ENCODE data around the gene CCDC187.

CCDC187 gene

GRCh38 chr9:136311051-136312008 is 7.4 kb upstream of the CCDC187 start:
- no peak for DNase-seq (ENCODE audit: low read depth)

GRCh38 chr9:136310273-136311030 is 6.6 kb upstream of the CCDC187 start:
- no peak for DNase-seq (ENCODE audit: low read depth)

- DNase-seq (ENCODE audit: low read depth) = no peak
Measured at GRCh38 chr9:136309806-136310220, 5.9 kb upstream of the CCDC187 start.

- no peak for DNase-seq (ENCODE audit: low read depth)
Measured at GRCh38 chr9:136309101-136309801, 5.4 kb upstream of the CCDC187 start.

- DNase-seq (ENCODE audit: low read depth) = no peak
Measured at GRCh38 chr9:136308702-136309053, 4.8 kb upstream of the CCDC187 start.

DNA sequence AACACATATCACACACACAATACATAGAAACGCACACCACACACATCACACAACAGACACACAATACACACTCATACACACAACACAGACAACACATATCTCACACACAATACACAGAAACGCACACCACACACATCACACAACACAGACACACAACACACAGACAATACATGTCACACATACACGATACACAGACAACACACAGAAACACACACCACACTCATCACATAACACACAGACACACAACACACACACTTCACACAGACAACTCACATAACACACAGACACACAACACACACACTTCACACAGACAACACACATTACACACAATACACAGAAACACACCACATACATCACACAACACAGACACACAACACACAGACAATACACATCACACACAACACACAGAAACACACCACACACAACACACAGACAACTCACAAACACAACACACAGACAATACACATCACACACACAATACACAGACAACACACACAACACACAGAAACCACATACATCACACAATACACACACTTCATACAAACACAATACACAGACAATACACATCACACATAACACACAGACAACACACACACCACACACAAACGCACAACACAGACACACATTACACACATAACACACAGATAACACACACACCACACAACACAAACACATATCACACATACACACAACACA is 4.3 kb upstream of the CCDC187 start:
- no peak for DNase-seq (ENCODE audit: low read depth)

DNA sequence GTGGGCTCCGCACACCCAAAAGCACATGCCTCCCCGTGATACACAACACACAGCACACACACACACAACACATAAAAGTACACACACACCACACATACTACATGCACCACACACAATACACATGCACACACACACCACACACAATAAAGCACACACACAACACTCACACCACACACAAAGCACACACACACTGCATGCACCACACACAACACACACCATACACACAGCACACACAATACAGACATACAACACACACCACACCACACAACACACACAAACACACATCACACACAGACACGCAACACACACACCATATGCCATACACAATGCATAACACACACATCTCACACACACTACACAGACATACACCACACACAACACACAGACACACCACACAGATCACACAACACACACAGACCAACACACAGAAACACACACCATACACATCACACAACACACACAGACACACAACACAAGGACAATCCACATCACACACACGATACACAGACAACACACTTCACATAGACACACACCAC is 3.4 kb upstream of the CCDC187 start:
- no peak for DNase-seq (ENCODE audit: low read depth)

- no peak for DNase-seq (ENCODE audit: low read depth)
Measured at GRCh38 chr9:136306211-136307208, 2.6 kb upstream of the CCDC187 start.

- no peak for DNase-seq (ENCODE audit: low read depth)
Measured at GRCh38 chr9:136305804-136306203, 1.9 kb upstream of the CCDC187 start.

DNA sequence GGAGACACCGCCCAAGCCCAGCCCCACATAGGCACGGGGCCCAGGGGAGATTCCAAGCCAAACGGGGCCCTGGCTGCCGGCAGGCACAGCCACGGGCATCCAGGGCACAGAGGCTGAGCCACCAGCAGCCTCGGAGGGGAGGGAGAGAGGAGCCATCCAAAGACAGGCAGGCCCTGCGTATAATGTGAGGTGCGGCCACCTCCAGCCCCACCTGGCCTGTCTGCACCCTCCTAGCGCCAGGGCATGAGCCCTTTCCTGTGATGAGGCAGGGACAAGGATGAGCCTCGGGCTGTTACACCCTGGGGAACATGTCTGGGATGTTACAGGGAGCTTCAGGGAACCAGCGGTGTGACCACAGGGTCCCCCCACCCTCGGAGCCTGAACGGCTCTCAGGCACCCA is 1.1 kb upstream of the CCDC187 start:
- DNase-seq (ENCODE audit: low read depth) = no peak

DNA sequence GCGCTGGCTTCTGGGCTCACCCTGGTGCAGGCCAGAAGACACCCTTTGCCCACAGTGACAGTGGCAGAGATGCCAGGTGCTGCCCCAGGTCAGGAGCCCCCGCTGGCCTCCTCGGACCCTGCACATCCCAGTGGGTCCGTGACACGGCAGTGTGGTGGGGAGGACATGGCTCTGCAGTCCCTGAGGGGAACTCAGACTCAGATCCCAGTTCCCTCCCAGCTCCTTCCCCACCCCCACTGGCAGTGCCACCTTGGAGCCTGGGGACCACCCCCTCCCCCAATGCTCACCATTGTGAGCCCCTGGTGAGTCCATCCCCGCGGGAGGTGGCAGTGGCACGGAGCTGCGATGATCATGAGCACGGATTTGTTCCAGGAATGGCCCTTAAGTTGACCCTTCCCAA is 562 bp upstream of the CCDC187 start:
- no peak for DNase-seq (ENCODE audit: low read depth)

DNA sequence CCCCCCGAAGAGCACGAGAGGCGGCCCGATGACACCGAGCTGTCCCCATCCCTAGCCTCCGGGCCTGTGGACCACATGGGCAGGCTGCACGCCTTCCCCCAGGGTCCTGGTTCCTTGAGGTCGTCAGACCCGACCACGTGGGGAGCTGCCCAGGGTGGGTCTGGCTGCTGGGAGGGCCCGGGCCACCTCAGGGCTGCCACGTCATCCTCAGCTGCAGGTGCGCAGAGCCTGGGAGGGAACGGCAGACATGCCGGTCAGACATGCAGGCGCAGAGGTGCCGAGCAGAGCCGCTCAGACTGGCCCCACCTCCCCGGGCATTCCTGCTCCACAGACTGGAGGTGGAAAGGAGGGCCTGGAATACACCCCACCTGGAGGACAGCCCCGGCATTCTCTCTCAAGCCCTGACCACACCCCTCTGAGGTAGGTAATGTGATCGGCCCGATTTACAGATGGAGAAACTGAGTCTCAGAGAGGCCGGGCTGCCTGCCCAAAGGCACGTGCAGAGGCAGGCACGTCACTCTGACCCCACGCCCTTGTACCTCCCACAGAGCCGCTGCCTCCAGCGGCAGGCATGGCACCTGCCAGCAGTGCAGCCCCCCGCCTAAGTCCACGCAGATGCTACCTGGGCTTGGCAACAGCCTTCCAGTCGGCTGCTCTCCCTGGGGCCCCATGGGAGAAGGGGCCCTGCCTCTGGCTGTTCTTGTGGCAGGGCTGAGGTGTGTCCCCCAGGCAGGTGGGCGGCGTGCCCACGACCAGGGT is 649 bp downstream of the CCDC187 start:
- no peak for DNase-seq (ENCODE audit: low read depth)

DNA sequence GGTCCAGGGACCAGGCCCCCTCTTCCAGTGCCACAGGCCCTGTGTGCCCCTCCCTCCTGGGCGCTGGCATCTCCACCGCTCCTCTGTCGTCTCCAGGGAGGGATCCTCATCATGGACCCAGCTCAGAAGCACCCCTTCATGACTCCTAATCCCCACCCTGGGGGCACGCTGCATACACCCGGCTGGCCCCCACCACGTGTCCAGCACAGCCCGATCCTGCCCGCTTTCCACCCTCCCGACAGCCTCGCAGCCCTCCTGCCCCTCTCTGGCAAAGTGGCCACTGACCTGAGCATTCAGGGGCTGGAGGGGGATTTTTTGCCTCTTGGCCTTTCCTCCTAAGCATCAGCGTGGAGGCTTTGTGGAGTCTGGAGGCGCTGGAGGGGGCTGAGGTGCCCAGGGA is 1.4 kb downstream of the CCDC187 start:
- no peak for DNase-seq (ENCODE audit: low read depth)

GRCh38 chr9:136300866-136301265 is 3.0 kb downstream of the CCDC187 start:
- DNase-seq (ENCODE audit: low read depth) = no peak

DNA sequence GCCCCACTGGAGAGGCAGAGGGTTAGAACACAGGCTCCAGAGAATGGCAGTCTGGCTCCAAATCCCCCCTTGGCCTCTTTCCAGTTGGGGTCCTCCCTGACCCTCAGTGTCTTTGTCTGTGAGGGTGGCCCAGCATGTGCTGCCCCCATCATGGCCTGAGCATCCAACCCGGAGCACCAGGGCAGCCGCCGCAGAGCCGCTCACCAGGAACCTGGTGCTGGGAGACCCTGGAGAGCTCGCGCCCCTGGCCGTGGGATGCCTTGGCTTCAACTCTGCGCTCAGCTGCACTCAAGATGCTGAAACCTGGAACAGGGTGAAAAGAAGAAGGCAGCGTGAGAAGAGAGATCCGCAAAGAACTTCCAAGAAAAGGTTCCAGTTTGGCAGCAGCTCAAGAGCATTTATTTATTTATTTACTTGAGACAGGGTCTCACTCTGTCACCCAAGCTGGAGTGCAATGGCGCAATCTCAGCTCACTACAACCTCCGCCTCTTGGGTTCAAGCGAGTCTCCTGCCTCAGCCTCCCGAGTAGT is 3.8 kb downstream of the CCDC187 start:
- DNase-seq (ENCODE audit: low read depth) = no peak

- no peak for DNase-seq (ENCODE audit: low read depth)
Measured at GRCh38 chr9:136299541-136299940, 4.4 kb downstream of the CCDC187 start.

- no peak for DNase-seq (ENCODE audit: low read depth)
Measured at GRCh38 chr9:136299116-136299515, 4.8 kb downstream of the CCDC187 start.

GRCh38 chr9:136297766-136298735 is 5.8 kb downstream of the CCDC187 start:
- DNase-seq (ENCODE audit: low read depth) = no peak

Data from activated T-helper 9 cell treated with anti-CD3 and anti-CD28 coated beads, Interleukin-2, amount 50 U/mL, for 16 hours (primary cell).